ENCODE measurements around the gene UMAD1.

UMAD1 gene

DNA sequence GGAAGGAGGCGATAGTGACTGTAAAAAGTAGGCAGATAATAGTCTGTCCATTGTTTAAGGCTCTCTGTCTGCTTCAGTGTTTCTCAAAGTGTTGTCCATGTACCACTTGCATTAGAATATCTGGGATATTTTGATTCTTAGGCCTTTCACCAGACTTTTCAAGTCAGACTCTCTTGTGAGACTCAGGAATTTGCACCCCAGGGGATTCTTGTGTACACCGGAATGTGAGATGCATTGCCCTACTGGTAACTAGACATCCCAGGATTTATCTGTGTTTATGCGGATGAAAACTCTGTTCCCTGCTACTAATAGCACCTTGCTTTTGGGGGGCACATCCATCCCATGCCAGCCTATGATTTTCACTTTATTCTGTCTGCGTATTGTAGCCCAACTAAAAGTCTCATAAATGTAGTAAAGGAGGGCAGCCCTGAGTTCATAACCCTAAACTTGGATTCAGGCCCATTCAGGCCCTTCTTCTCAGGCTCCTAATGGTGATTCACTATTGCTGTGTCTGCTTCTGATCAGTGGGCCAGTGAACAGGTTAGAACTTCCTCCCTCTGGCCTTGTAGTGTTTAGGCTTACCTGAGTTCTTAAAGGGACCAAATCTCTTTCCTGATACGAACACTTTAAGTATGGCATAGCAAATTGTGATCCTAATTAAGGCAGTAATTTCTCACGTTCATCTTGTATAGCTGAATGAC, 149.6 kb downstream of the UMAD1 start:
- ChIA-PET CTCF (interaction anchor here (1.6 kb wide), 1 partner anchor 43 kb away, joined by 3 read pairs; no protein-coding TSS in a partner anchor), POLR2A (no interaction called here)
- DNase-seq (ENCODE audit: extremely low spot score): no peak
- TF ChIP-seq, protein P1, sequence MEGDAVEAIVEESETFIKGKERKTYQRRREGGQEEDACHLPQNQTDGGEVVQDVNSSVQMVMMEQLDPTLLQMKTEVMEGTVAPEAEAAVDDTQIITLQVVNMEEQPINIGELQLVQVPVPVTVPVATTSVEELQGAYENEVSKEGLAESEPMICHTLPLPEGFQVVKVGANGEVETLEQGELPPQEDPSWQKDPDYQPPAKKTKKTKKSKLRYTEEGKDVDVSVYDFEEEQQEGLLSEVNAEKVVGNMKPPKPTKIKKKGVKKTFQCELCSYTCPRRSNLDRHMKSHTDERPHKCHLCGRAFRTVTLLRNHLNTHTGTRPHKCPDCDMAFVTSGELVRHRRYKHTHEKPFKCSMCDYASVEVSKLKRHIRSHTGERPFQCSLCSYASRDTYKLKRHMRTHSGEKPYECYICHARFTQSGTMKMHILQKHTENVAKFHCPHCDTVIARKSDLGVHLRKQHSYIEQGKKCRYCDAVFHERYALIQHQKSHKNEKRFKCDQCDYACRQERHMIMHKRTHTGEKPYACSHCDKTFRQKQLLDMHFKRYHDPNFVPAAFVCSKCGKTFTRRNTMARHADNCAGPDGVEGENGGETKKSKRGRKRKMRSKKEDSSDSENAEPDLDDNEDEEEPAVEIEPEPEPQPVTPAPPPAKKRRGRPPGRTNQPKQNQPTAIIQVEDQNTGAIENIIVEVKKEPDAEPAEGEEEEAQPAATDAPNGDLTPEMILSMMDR (IDR thresholded peaks at IDR 0.05; ENCODE audit: control extremely low read depth, extremely low read depth, low read depth, missing control alignments): no peak

DNA sequence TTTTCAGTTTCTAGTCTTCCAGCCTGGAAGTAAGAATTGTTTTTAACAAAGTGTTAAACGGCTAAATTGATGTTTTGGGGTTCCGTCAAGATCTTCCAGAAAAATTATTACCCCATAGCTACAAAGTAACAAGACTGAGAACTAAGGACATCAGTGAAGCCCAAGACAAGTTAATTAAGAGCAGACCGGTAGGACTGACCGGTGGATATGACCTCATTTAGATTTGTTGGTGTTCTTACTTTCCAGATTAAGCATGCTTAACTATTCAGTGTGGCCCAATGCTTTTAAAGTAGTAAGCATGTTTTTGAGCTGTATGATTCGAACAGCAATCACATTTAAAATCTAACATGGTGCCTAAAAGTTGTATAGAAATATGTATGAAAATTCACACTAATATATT, 151.0 kb downstream of the UMAD1 start:
- POLR2A ChIA-PET: no interaction called here

DNA sequence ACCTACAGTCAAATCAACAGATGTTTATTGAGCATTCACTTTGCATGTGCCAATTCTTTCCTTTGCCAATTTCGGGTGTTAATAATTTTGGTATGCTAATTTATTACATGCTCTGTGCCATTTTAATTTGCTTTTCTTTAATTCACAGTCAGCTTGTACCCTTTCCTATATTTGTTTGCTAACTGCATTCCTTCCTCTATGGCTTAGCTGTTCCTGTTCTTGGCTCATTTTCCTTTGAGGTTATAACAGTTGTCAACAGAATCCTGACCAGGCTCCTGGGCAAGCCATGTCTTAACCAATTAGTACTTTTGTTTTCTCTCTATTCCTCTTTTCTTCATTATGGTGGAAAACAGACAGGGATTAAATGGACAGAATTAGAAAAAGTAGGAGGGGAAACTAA, 151.5 kb downstream of the UMAD1 start:
- TF ChIP-seq, protein P1 (IDR thresholded peaks at IDR 0.05; ENCODE audit: control extremely low read depth, extremely low read depth, low read depth, missing control alignments): no peak
- ChIA-PET CTCF (interaction anchor here (1.6 to 2.5 kb wide), 2 partner anchors 14 to 41 kb away, joined by 3 to 5 read pairs; no protein-coding TSS in a partner anchor), POLR2A (no interaction called here)
- DNase-seq (ENCODE audit: extremely low spot score): no peak

More for the DNA sequence above, 151.0 kb downstream of the UMAD1 start:
- CTCF ChIA-PET: interaction anchor here (0.8 to 1.6 kb wide), 2 partner anchors 22 to 42 kb away, joined by 3 read pairs; no protein-coding TSS in a partner anchor
- DNase-seq (ENCODE audit: extremely low spot score): no peak
- TF ChIP-seq, protein P1 (IDR thresholded peaks at IDR 0.05; ENCODE audit: control extremely low read depth, extremely low read depth, low read depth, missing control alignments): no peak

DNA sequence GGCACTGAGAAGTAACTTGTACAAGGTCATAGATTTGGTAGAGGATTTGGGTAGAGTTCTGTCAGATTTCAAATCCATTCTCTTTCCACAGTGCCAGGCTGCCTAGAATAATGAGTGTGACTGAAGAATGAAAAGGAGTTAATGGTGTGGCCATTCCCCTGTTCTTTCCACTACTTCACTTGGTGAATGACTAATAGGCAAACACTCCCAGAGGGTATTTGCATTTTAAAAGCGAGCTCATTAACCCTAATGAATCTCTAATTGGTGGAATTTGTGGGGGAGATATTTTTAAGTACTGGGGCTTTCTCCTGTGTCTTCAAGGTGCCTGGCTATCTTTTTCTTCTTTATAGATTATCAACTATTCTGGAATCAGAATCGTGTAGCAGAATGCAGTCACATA, 152.7 kb downstream of the UMAD1 start:
- ChIA-PET POLR2A (no interaction called here), CTCF (interaction anchor here (1.6 to 2.5 kb wide), 2 partner anchors 11 to 13 kb away, joined by 5 read pairs; no protein-coding TSS in a partner anchor)
- TF ChIP-seq, protein P1 (IDR thresholded peaks at IDR 0.05; ENCODE audit: control extremely low read depth, extremely low read depth, low read depth, missing control alignments): no peak
- DNase-seq (ENCODE audit: extremely low spot score): no peak

DNA sequence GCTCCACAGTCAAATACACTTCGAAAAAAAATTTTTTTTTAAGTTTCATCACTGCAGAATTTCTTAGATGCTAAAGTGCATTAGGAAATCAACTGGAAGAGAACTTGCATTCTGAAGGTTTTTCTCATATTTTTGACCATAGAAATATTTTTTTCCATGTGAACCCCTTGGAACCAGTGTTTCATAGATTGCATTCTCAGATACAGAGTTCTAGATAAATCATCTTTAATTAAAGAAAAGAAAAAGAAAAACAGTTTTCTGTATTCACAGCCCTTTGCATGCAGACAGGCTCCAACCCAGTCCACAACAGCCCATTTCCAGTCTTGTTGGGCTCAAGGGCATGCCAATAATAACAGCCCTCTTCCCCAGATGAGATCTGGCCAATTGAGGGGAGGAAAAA, 153.4 kb downstream of the UMAD1 start:
- CTCF ChIA-PET: interaction anchor here (1.6 to 2.5 kb wide), 2 partner anchors 10 to 12 kb away, joined by 5 read pairs; no protein-coding TSS in a partner anchor
- no peak for DNase-seq (ENCODE audit: extremely low spot score)

DNA sequence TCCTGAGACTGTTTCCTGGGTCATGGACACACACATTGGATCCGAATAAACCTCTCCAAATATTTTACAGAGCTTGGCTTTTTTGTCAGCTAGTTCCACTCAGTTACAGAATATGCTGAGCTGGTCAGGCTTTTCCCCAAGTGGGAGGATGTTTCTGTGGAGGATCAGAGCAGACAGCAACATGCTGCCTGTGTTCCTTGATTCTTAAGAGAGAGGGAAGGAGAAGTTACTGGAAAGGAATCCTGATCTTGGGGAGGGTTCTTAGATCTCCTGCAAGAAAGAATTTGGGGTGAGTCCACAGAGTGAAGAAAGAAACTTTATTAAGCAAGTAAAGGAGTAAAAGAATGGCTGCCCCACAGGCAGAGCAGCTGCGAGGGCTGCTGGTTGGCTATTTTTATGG, 154.7 kb downstream of the UMAD1 start:
- CTCF ChIA-PET: no interaction called here
- POLR2A ChIA-PET: no interaction called here
- DNase-seq (ENCODE audit: extremely low spot score): no peak
- TF ChIP-seq, protein P1 (IDR thresholded peaks at IDR 0.05; ENCODE audit: control extremely low read depth, extremely low read depth, low read depth, missing control alignments): no peak

More for the DNA sequence above, 153.4 kb downstream of the UMAD1 start:
- TF ChIP-seq, protein P1 (IDR thresholded peaks at IDR 0.05; ENCODE audit: control extremely low read depth, extremely low read depth, low read depth, missing control alignments): no peak
- POLR2A ChIA-PET: no interaction called here
